SK-N-SH treated with all-trans-retinoic acid at 6 μM for 48 hours (cell line): ENCODE data around the gene LETMD1.

Experiments used
- ATAC-seq: fragments of 200-7000 bp; cut with Tn5 transposase; 3 replicates; pipeline ENCODE4 v1.9.1; 2020; ENCODE audit warnings: mild to moderate bottlenecking, moderate library complexity
- ARNTL ChIP-seq: fragments of 450-650 bp; formaldehyde crosslinking; IDR thresholded peaks from 2 replicates; pipeline ENCODE4 v1.5.0; 2020; ENCODE audit warnings: low read depth, mild to moderate bottlenecking, moderate library complexity, borderline replicate concordance
- BACH2 ChIP-seq: fragments of 250-450 bp; sonication (Bioruptor Pico); IDR thresholded peaks from 2 replicates; pipeline ENCODE4 v1.9.0; 2021; ENCODE audit warnings: mild to moderate bottlenecking, borderline replicate concordance
- CREB5 ChIP-seq: fragments of 250-450 bp; sonication (Bioruptor Pico); IDR thresholded peaks from 2 replicates; pipeline ENCODE4 v1.5.1; 2020; ENCODE audit warnings: low read depth, mild to moderate bottlenecking, moderate library complexity
- CSDC2 ChIP-seq: fragments of 250-450 bp; sonication (Bioruptor Pico); IDR thresholded peaks from 2 replicates; pipeline ENCODE4 v1.5.0; 2020; ENCODE audit warnings: mild to moderate bottlenecking, moderate library complexity
- CSRNP3 ChIP-seq: fragments of 250-450 bp; sonication (Bioruptor Pico); IDR thresholded peaks from 2 replicates; pipeline ENCODE4 v1.5.1; 2021; ENCODE audit warnings: mild to moderate bottlenecking, moderate library complexity
- ESRRG ChIP-seq: fragments of 250-450 bp; sonication (Bioruptor Pico); IDR thresholded peaks from 2 replicates; pipeline ENCODE4 v1.6.1; 2021; ENCODE audit warnings: mild to moderate bottlenecking
- GLIS3 ChIP-seq: fragments of 250-450 bp; sonication (Bioruptor Pico); IDR thresholded peaks from 2 replicates; pipeline ENCODE4 v1.5.0; 2020; ENCODE audit warnings: mild to moderate bottlenecking, moderate library complexity
- OSR1 ChIP-seq: fragments of 250-450 bp; sonication (Bioruptor Pico); IDR thresholded peaks from 2 replicates; pipeline ENCODE4 v1.8.0; 2022; ENCODE audit warnings: moderate library complexity, mild to moderate bottlenecking, inconsistent platforms
- PATZ1 ChIP-seq: fragments of 250-450 bp; sonication (Bioruptor Pico); IDR thresholded peaks from 2 replicates; pipeline ENCODE4 v1.8.0; 2020; ENCODE audit warnings: mild to moderate bottlenecking, moderate library complexity, borderline replicate concordance
- POU6F1 ChIP-seq: fragments of 250-450 bp; sonication (Bioruptor Pico); IDR thresholded peaks from 2 replicates; pipeline ENCODE4 v1.8.0; 2021; ENCODE audit warnings: low read depth, mild to moderate bottlenecking, moderate library complexity, borderline replicate concordance
- PPARA ChIP-seq: fragments of 250-450 bp; sonication (Bioruptor Pico); IDR thresholded peaks from 2 replicates; pipeline ENCODE4 v1.5.0; 2020; ENCODE audit warnings: mild to moderate bottlenecking, borderline replicate concordance
- SNAI2 ChIP-seq: fragments of 250-450 bp; sonication (Bioruptor Pico); IDR thresholded peaks from 2 replicates; pipeline ENCODE4 v1.5.0; 2020; ENCODE audit warnings: mild to moderate bottlenecking, moderate library complexity
- TCF4 ChIP-seq: fragments of 250-450 bp; sonication (Bioruptor Pico); IDR thresholded peaks from 2 replicates; pipeline ENCODE4 v1.8.0; 2021; ENCODE audit warnings: mild to moderate bottlenecking, moderate library complexity, borderline replicate concordance
- TOX ChIP-seq: fragments of 250-450 bp; sonication (Bioruptor Pico); IDR thresholded peaks from 2 replicates; pipeline ENCODE4 v1.8.0; 2021; ENCODE audit warnings: mild to moderate bottlenecking, moderate library complexity, borderline replicate concordance
- ZC3H10 ChIP-seq: fragments of 250-450 bp; sonication (Bioruptor Pico); IDR thresholded peaks from 2 replicates; pipeline ENCODE4 v1.5.1; 2021; ENCODE audit warnings: mild to moderate bottlenecking, moderate library complexity
- ZFP3 ChIP-seq: fragments of 250-450 bp; sonication (Bioruptor Pico); IDR thresholded peaks from 2 replicates; pipeline ENCODE4 v1.5.0; 2020; ENCODE audit warnings: mild to moderate bottlenecking, moderate library complexity
- ZFP30 ChIP-seq: fragments of 450-650 bp; formaldehyde crosslinking; IDR thresholded peaks from 2 replicates; pipeline ENCODE4 v1.5.0; 2022; ENCODE audit warnings: mild to moderate bottlenecking, moderate library complexity
- ZNF565 ChIP-seq: fragments of 450-650 bp; formaldehyde crosslinking; conservative IDR thresholded peaks from 2 replicates; pipeline ENCODE4 v1.5.0; 2020; ENCODE audit warnings: low read depth, mild to moderate bottlenecking, moderate library complexity
- ZNF70 ChIP-seq: fragments of 450-650 bp; formaldehyde crosslinking; IDR thresholded peaks from 2 replicates; pipeline ENCODE4 v1.5.0; 2020; ENCODE audit warnings: mild to moderate bottlenecking, moderate library complexity
- ZNF8 ChIP-seq: fragments of 450-650 bp; formaldehyde crosslinking; IDR thresholded peaks from 2 replicates; pipeline ENCODE4 v1.5.0; 2020; ENCODE audit warnings: mild to moderate bottlenecking, moderate library complexity

LETMD1 gene

GRCh38 chr12:51087818-51088217 lies 39.7 kb downstream of the LETMD1 start (continued):
- TF ChIP-seq GLIS3 (no peak), ZFP3 (no peak), ZNF565 (CRISPR knock-in tag) (no peak)

- TF ChIP-seq ZNF70 (CRISPR knock-in tag): no peak
- no peak for ATAC-seq
These were observed 42.6 kb downstream of the LETMD1 start for GRCh38 chr12:51090705-51091229.

GRCh38 chr12:51098611-51099010 lies 50.5 kb downstream of the LETMD1 start:
- no peak for ATAC-seq
- TF ChIP-seq PATZ1 (no peak), ESRRG (CRISPR knock-in tag) (no peak), TCF4 (CRISPR knock-in tag) (no peak)
- TF ChIP-seq, all 23 proteins: peak for 0

GRCh38 chr12:51103977-51104376 lies 55.9 kb downstream of the LETMD1 start:
- ATAC-seq: no peak
- no peak for TF ChIP-seq BACH2 (CRISPR knock-in tag)
- no peak for TF ChIP-seq TCF4 (CRISPR knock-in tag)
- TF ChIP-seq OSR1 (CRISPR knock-in tag): no peak
- no peak for TF ChIP-seq ESRRG (CRISPR knock-in tag)
- no peak for TF ChIP-seq PATZ1
- no peak for TF ChIP-seq ZFP30 (CRISPR knock-in tag)
- no peak for TF ChIP-seq CREB5 (CRISPR knock-in tag)
- TF ChIP-seq ARNTL (CRISPR knock-in tag): no peak
- TF ChIP-seq ZNF565 (CRISPR knock-in tag): no peak
- TF ChIP-seq CSRNP3: no peak
- TF ChIP-seq SNAI2: no peak
- no peak for TF ChIP-seq ZC3H10 (CRISPR knock-in tag)

- ATAC-seq: no peak
- no peak for TF ChIP-seq TCF4 (CRISPR knock-in tag)
- no peak for TF ChIP-seq CSDC2 (CRISPR knock-in tag)
- no peak for TF ChIP-seq ARNTL (CRISPR knock-in tag)
- no peak for TF ChIP-seq POU6F1 (CRISPR knock-in tag)
- no peak for TF ChIP-seq TOX (CRISPR knock-in tag)
- no peak for TF ChIP-seq ZNF8 (CRISPR knock-in tag)
- no peak for TF ChIP-seq PPARA (CRISPR knock-in tag)
- no peak for TF ChIP-seq BACH2 (CRISPR knock-in tag)
These were observed 60.0 kb downstream of the LETMD1 start for GRCh38 chr12:51108136-51108535.
